Measurements from ENCODE around the gene CENPM. TPM values are rescaled to one million over a fixed set of nuclear protein-coding genes. Genes with fewer than 3 reads are reported as not detected.

The CENPM gene, protein sequence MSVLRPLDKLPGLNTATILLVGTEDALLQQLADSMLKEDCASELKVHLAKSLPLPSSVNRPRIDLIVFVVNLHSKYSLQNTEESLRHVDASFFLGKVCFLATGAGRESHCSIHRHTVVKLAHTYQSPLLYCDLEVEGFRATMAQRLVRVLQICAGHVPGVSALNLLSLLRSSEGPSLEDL
- total RNA-seq = 6.9 and 7.2 TPM in 2 replicates
- long read RNA-seq, partial matches to known transcripts = 0 of 2 reads
- long read RNA-seq, other reads (novel, unspliced or antisense) = 0 of 2 reads

DNA sequence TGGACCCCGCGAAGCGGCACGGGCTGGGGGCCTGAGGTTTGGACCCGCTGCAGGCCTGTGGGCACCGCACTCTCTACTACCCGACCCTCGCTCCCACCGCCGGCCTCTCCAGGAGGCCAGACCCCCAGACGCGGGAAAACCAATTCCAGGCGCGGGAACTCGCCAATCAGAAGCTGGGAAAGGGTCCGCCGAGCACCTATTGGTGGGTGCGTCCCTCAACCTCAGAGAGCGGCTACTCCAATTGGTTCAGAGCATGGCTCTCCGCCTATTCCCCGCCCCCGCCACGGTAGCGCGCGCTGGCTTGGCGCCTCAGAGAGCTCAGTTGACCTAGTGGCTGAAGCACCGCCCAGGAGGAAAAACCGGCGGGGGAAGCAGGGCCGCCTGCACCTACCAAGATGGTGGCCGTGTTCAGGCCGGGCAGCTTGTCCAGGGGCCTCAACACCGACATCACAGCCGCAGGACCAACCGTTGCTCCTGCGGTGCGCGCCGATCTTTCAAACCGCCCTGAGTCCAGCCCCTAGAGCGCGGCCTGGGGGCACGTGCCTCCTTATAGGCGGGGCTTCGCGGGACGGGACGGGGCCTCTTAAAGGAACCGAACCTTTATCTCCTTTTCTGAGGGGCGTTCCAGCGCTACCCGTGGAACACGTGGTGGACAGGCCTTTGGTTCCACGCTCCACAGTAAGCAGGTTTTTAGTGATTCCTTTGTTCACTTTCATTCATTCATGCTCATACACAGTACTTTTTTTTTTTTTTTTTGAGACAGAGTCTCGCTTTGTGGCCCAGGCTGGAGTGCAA is at the start of gene CENPM:
Gene CENPM (minus strand): TSS at position 524 of the 795 bp plus-strand sequence. CDS start 76 bp downstream, at position 448.
- Mint-ChIP-seq H3K4me3 (ENCODE audit: unreplicated experiment) (peak within 1 kb of the TSS; percentile 84), H3K36me3 (ENCODE audit: unreplicated experiment) (no peaks in the 10 kb centered on the region), H3K27ac (ENCODE audit: unreplicated experiment) (peak within 1 kb of the TSS; percentile 60), H3K27me3 (ENCODE audit: unreplicated experiment) (no peaks in the 10 kb centered on the region), H3K4me1 (ENCODE audit: unreplicated experiment) (peaks cover 12% of the 10 kb centered on the region), H3K9me3 (ENCODE audit: unreplicated experiment) (no peaks in the 10 kb centered on the region)
- peak; percentile 98 for DNase-seq (ENCODE audit: extremely low spot score, unreplicated experiment)
- TF ChIP-seq, protein P1, sequence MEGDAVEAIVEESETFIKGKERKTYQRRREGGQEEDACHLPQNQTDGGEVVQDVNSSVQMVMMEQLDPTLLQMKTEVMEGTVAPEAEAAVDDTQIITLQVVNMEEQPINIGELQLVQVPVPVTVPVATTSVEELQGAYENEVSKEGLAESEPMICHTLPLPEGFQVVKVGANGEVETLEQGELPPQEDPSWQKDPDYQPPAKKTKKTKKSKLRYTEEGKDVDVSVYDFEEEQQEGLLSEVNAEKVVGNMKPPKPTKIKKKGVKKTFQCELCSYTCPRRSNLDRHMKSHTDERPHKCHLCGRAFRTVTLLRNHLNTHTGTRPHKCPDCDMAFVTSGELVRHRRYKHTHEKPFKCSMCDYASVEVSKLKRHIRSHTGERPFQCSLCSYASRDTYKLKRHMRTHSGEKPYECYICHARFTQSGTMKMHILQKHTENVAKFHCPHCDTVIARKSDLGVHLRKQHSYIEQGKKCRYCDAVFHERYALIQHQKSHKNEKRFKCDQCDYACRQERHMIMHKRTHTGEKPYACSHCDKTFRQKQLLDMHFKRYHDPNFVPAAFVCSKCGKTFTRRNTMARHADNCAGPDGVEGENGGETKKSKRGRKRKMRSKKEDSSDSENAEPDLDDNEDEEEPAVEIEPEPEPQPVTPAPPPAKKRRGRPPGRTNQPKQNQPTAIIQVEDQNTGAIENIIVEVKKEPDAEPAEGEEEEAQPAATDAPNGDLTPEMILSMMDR (IDR thresholded peaks at IDR 0.05) = no peak

DNA sequence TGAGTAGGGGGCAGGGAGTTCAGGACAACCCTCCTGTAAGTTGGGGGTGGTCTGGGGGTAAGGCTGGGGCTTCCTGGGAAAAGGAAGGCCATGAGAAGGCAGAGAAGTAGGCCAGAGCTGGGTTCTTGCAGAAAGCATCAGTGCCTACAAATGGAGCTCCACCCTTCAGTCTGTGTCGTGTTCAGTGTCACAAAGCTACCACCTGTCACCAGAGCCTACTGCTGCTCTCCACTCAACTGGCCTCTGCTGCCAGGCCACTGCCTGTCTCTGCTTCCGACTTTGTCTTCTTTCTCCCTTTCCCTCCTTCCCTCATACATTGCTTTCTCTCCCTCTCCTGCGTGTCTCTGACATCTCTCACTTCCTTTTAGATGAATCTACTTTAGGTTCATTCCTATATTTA is 48.3 kb upstream of the CENPM start:
- DNase-seq (ENCODE audit: extremely low spot score, unreplicated experiment) = no peak
- peaks cover 31% of the 10 kb centered on the region for H3K27me3 Mint-ChIP-seq (ENCODE audit: unreplicated experiment)
- no peaks in the 10 kb centered on the region for H3K36me3 Mint-ChIP-seq (ENCODE audit: unreplicated experiment)
- no peak overlapping the region for H3K27ac Mint-ChIP-seq (ENCODE audit: unreplicated experiment)
- TF ChIP-seq, protein P1 (IDR thresholded peaks at IDR 0.05) = no peak
- no peak overlapping the region for H3K4me3 Mint-ChIP-seq (ENCODE audit: unreplicated experiment)
- H3K4me1 Mint-ChIP-seq (ENCODE audit: unreplicated experiment) = no peaks in the 10 kb centered on the region
- no peaks in the 10 kb centered on the region for H3K9me3 Mint-ChIP-seq (ENCODE audit: unreplicated experiment)

DNA sequence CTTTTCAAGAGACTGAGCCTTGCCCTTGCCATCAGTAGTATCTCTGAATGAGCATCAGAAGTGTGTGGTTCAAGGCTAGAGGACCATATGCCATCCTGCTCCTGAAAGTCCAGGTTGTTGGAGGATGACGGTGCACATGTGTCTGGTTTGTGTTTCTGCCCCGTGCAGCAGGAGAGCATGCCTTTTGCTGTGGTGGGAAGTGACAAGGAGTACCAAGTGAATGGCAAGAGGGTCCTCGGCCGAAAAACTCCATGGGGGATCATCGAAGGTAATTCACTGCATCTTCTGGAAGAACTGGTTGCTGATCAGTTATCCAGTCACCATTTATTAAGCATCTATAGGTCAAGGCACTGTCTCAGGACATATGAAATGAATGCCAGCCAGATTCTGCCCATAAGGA is 45.5 kb upstream of the CENPM start:
- Mint-ChIP-seq H3K4me1 (ENCODE audit: unreplicated experiment) (no peaks in the 10 kb centered on the region), H3K27ac (ENCODE audit: unreplicated experiment) (no peak overlapping the region), H3K27me3 (ENCODE audit: unreplicated experiment) (peaks cover 26% of the 10 kb centered on the region), H3K4me3 (ENCODE audit: unreplicated experiment) (no peak overlapping the region), H3K36me3 (ENCODE audit: unreplicated experiment) (no peaks in the 10 kb centered on the region), H3K9me3 (ENCODE audit: unreplicated experiment) (no peaks in the 10 kb centered on the region)
- no peak for DNase-seq (ENCODE audit: extremely low spot score, unreplicated experiment)
- TF ChIP-seq, protein P1 (IDR thresholded peaks at IDR 0.05) = no peak

DNA sequence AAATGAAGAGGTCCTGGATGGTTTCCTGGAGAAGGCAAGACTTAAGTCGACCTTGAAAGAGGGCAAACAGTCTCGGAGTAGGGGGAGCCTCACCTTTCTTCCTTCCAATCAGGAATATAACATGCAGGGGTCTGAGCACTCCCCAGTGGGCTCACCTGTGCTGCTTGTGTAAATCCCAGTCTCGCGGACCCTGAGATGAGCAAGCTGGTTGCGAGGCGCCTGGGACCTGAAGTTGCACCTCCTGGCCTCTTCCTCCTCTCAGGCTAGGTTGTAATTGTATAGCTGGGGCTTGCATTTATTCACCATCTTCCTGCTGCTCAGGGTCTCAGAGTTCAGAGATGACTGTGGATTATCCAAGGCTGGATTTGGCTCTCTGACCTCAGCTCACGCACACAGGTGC is 44.2 kb upstream of the CENPM start:
- H3K4me1 Mint-ChIP-seq (ENCODE audit: unreplicated experiment) = no peaks in the 10 kb centered on the region
- H3K27ac Mint-ChIP-seq (ENCODE audit: unreplicated experiment) = no peak overlapping the region
- no peak for DNase-seq (ENCODE audit: extremely low spot score, unreplicated experiment)
- H3K36me3 Mint-ChIP-seq (ENCODE audit: unreplicated experiment) = no peaks in the 10 kb centered on the region
- TF ChIP-seq, protein P1 (IDR thresholded peaks at IDR 0.05) = no peak
- no peaks in the 10 kb centered on the region for H3K9me3 Mint-ChIP-seq (ENCODE audit: unreplicated experiment)
- H3K4me3 Mint-ChIP-seq (ENCODE audit: unreplicated experiment) = no peak overlapping the region
- H3K27me3 Mint-ChIP-seq (ENCODE audit: unreplicated experiment) = peaks cover 19% of the 10 kb centered on the region

DNA sequence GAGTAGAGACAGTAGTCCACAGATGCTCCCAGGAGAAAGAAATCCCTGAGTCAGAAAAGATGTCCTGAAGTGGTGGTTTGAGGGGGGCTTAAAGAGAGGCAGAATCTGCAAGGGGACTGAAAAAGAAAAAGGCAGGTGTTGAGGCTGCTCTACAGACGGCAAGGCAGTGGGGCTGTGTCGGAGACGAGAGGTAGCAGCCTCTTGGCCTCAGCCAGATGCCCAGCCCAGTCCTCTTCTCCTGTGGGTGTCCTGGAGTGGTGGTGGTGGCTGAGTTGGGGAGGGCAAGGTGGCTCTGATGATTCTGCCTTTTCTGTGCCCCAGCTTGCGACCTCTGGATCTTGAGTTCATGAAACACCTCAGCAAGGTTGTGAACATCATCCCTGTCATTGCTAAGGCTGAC is 42.3 kb upstream of the CENPM start:
- DNase-seq (ENCODE audit: extremely low spot score, unreplicated experiment) = no peak
- H3K27me3 Mint-ChIP-seq (ENCODE audit: unreplicated experiment) = peaks cover 14% of the 10 kb centered on the region
- H3K4me1 Mint-ChIP-seq (ENCODE audit: unreplicated experiment) = no peaks in the 10 kb centered on the region
- no peak overlapping the region for H3K27ac Mint-ChIP-seq (ENCODE audit: unreplicated experiment)
- TF ChIP-seq, protein P1 (IDR thresholded peaks at IDR 0.05) = no peak
- no peak overlapping the region for H3K4me3 Mint-ChIP-seq (ENCODE audit: unreplicated experiment)
- no peaks in the 10 kb centered on the region for H3K36me3 Mint-ChIP-seq (ENCODE audit: unreplicated experiment)
- no peaks in the 10 kb centered on the region for H3K9me3 Mint-ChIP-seq (ENCODE audit: unreplicated experiment)

Measured in osteocyte (in vitro differentiated cells).